Natural killer cell (primary cell): ENCODE data around the gene CLSTN2. TPM values are rescaled to one million over a fixed set of nuclear protein-coding genes. Genes with fewer than 3 reads are reported as not detected.

Experiments used
- ATAC-seq, 3 donors: fragments of 150-1000 bp in 2 of 3; fragments of 200-7000 bp in 1 of 3; cut with Tn5 transposase; 1 replicate in 1 of 3; 2 replicates in 2 of 3; pipeline ENCODE4 v1.10.0; 2021; ENCODE audit warnings: mild to moderate bottlenecking in 2 of 3, moderate library complexity in 2 of 3
- DNase-seq, 2 donors: peaks; one replicate each; pipeline versions ENCODE4 v3.0.0 to v3.0.0-alpha.2; 2013 to 2021; ENCODE audit warnings: mixed read lengths in 1 of 2
- H3K27ac ChIP-seq: one replicate; pipeline ENCODE4 v1.5.1; 2013; ENCODE audit warnings: mild to moderate bottlenecking, low read length
- H3K27me3 ChIP-seq: one replicate; pipeline ENCODE4 v1.6.1; 2013; ENCODE audit warnings: low read length; ENCODE audit not compliant: control insufficient read depth, insufficient read depth
- H3K36me3 ChIP-seq: one replicate; pipeline ENCODE4 v1.6.1; 2013; ENCODE audit warnings: low read length; ENCODE audit not compliant: control insufficient read depth, insufficient read depth
- H3K4me1 ChIP-seq: one replicate; pipeline ENCODE4 v1.6.1; 2013; ENCODE audit warnings: low read length; ENCODE audit not compliant: control insufficient read depth, insufficient read depth
- H3K4me3 ChIP-seq: one replicate; pipeline ENCODE4 v1.5.1; 2013; ENCODE audit warnings: low read length
- H3K9me3 ChIP-seq: one replicate; pipeline ENCODE4 v1.6.1; 2013; ENCODE audit warnings: low read length; ENCODE audit not compliant: control insufficient read depth, insufficient read depth
- H3K27ac Mint-ChIP-seq, 2 donors: one replicate each; pipeline ENCODE4 v1.8.0; 2022; ENCODE audit warnings: mild to moderate bottlenecking in 2 of 2, mixed read lengths in 2 of 2, moderate library complexity in 1 of 2
- H3K27me3 Mint-ChIP-seq, 2 donors: one replicate each; pipeline ENCODE4 v1.8.0; 2022; ENCODE audit warnings: low read depth in 2 of 2, mixed read lengths in 2 of 2
- H3K36me3 Mint-ChIP-seq: one replicate; pipeline ENCODE4 v1.8.0; 2022; ENCODE audit warnings: mixed read lengths
- H3K4me1 Mint-ChIP-seq, 2 donors: one replicate each; pipeline ENCODE4 v1.8.0; 2022; ENCODE audit warnings: mixed read lengths in 2 of 2
- H3K4me3 Mint-ChIP-seq: one replicate; pipeline ENCODE4 v1.8.0; 2022; ENCODE audit warnings: mild to moderate bottlenecking, moderate library complexity, mixed read lengths
- H3K9me3 Mint-ChIP-seq, 2 donors: one replicate each; pipeline ENCODE4 v1.8.0; 2022; ENCODE audit warnings: mixed read lengths in 2 of 2
- WGBS: methylation state at CpG from one replicate; pipeline ENCODE4 v1.1.7; 2013; ENCODE audit warnings: missing lambda C conversion rate; ENCODE audit not compliant: insufficient coverage; 5-methylcytosine and 5-hydroxymethylcytosine counted together
- intact Hi-C: fragments of 100-400 bp; cut with micrococcal nuclease; formaldehyde crosslinking; loops from one replicate; pipeline ENCODE4 v1.14.2; 2022
- total RNA-seq, 4 donors: library from RNA; stranded (reverse); fragments of 120-200 nt in 1 of 4; gene quantifications; one replicate each; pipeline versions ENCODE4 v1.2.3 to v1.2.4, GENCODE V29; 2013 to 2022
- TF ChIP-seq, protein P1 (sequence below): fragments of 200-600 bp; IDR thresholded peaks from one replicate; pipeline ENCODE4 v1.8.0; 2022; ENCODE audit warnings: antibody characterized with exemption

CLSTN2 gene
- total RNA-seq, 3 donors from 2014 or later (not counting 1 experiment from before 2014, with no cell fraction given) = 0.05 TPM; not detected in 2

- no peaks in the 10 kb centered on the region for H3K36me3 Mint-ChIP-seq
- peaks cover 0 to 12% of the 10 kb centered on the region in 2 donors for H3K27me3 Mint-ChIP-seq
- intact Hi-C loops = no loop called here
- no peak for DNase-seq
- ATAC-seq = no peak
- WGBS = 86% methylated on average over 3 of the region's 3 CpGs
- no peaks in the 10 kb centered on the region for H3K4me1 Mint-ChIP-seq
- Histone ChIP-seq H3K27ac (no peak overlapping the region), H3K36me3 (no peaks in the 10 kb centered on the region), H3K4me1 (no peaks in the 10 kb centered on the region), H3K9me3 (no peaks in the 10 kb centered on the region), H3K4me3 (no peak overlapping the region), H3K27me3 (no peaks in the 10 kb centered on the region)
- TF ChIP-seq, protein P1, sequence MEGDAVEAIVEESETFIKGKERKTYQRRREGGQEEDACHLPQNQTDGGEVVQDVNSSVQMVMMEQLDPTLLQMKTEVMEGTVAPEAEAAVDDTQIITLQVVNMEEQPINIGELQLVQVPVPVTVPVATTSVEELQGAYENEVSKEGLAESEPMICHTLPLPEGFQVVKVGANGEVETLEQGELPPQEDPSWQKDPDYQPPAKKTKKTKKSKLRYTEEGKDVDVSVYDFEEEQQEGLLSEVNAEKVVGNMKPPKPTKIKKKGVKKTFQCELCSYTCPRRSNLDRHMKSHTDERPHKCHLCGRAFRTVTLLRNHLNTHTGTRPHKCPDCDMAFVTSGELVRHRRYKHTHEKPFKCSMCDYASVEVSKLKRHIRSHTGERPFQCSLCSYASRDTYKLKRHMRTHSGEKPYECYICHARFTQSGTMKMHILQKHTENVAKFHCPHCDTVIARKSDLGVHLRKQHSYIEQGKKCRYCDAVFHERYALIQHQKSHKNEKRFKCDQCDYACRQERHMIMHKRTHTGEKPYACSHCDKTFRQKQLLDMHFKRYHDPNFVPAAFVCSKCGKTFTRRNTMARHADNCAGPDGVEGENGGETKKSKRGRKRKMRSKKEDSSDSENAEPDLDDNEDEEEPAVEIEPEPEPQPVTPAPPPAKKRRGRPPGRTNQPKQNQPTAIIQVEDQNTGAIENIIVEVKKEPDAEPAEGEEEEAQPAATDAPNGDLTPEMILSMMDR = no peak
- no peak overlapping the region for H3K4me3 Mint-ChIP-seq
- peaks cover 0 to 3% of the 10 kb centered on the region in 2 donors for H3K9me3 Mint-ChIP-seq
- H3K27ac Mint-ChIP-seq = no peak overlapping the region
These were observed 80.8 kb downstream of the CLSTN2 start for GRCh38 chr3:140015741-140016140.

DNA sequence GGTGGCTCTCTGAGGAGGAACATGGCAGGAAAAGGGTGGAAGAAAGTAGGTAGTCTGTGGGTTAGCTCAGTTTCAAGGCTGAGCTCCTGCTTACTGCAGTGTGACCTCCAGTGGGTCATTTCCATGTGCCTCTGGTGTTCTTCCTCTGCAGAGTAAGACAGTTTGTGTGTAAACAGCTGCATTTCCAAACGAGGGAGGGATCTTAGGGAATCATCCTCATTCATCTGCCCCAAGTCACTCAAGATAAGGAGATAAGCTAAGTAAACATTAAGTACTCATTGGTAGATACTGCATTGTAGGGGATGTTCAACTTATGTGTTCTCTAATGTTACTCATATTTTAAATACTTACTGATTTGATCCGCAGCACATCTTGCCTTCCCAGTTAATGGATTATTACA is 83.6 kb downstream of the CLSTN2 start:
- Histone ChIP-seq H3K27ac (no peak overlapping the region), H3K27me3 (no peaks in the 10 kb centered on the region), H3K4me3 (no peak overlapping the region), H3K36me3 (no peaks in the 10 kb centered on the region), H3K4me1 (no peaks in the 10 kb centered on the region), H3K9me3 (no peaks in the 10 kb centered on the region)
- H3K27me3 Mint-ChIP-seq = peaks cover 0 to 12% of the 10 kb centered on the region in 2 donors
- H3K4me3 Mint-ChIP-seq = no peak overlapping the region
- ATAC-seq (no peak), DNase-seq (no peak)
- peaks cover 0 to 3% of the 10 kb centered on the region in 2 donors for H3K9me3 Mint-ChIP-seq
- 80% methylated on average over 1 of the region's 2 CpGs for WGBS
- TF ChIP-seq, protein P1 = no peak
- H3K36me3 Mint-ChIP-seq = no peaks in the 10 kb centered on the region
- intact Hi-C loops = no loop called here
- no peaks in the 10 kb centered on the region for H3K4me1 Mint-ChIP-seq
- no peak overlapping the region for H3K27ac Mint-ChIP-seq

DNA sequence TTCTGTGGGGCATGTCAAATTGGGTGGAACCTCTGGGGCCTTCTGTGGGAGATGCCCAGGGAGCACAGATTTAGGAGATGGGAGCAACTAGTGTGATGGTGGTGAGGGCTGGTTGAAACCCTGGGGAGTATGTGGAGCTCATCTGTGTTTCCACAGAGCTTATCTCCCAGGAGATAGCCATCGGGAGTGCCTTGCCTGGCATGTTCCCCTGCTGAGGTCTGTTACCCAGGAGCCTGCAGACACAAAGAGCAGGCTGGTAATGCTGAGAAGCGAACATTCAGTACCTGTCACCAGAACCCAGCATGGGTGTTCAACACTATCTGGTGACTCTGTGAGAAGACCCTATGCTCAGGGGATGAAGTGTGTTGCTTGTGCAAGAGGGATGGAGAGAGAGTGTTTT is 85.0 kb downstream of the CLSTN2 start:
- no peak overlapping the region for H3K27ac Mint-ChIP-seq
- TF ChIP-seq, protein P1 = no peak
- no peaks in the 10 kb centered on the region for H3K9me3 Mint-ChIP-seq
- H3K4me1 ChIP-seq = no peaks in the 10 kb centered on the region
- no peak overlapping the region for H3K4me3 Mint-ChIP-seq
- no peaks in the 10 kb centered on the region for H3K27me3 ChIP-seq
- H3K9me3 ChIP-seq = no peaks in the 10 kb centered on the region
- DNase-seq (no peak), ATAC-seq (no peak)
- intact Hi-C loops = no loop called here
- H3K4me1 Mint-ChIP-seq = no peaks in the 10 kb centered on the region
- no peaks in the 10 kb centered on the region for H3K36me3 ChIP-seq
- no peak overlapping the region for H3K4me3 ChIP-seq
- 74% methylated on average over 2 of the region's 2 CpGs for WGBS
- H3K27me3 Mint-ChIP-seq = peaks cover 0 to 8% of the 10 kb centered on the region in 2 donors
- no peaks in the 10 kb centered on the region for H3K36me3 Mint-ChIP-seq
- no peak overlapping the region for H3K27ac ChIP-seq

DNA sequence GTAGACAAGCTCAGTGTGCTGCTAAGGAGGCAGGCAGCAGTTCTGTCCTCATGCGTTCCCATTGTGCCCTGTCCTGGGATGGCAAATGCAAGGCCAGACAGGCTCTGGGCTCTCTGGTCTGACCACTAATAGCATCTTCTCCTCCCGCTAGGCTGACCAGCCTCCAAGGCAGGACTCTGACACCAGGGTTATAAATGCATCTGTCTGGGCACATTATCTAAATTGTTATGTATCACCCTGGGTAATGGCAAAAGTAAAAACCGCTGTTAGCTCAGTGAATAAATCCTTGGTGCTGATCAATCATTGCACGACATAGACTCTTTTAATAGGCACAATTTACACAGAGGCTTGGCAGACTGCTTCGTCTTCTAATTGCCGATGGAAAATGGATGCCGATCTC is 85.6 kb downstream of the CLSTN2 start:
- Histone ChIP-seq H3K36me3 (no peaks in the 10 kb centered on the region), H3K4me1 (no peaks in the 10 kb centered on the region), H3K9me3 (no peaks in the 10 kb centered on the region), H3K27ac (no peak overlapping the region), H3K4me3 (no peak overlapping the region), H3K27me3 (no peaks in the 10 kb centered on the region)
- Mint-ChIP-seq H3K4me3 (no peak overlapping the region), H3K36me3 (no peaks in the 10 kb centered on the region), H3K9me3 (no peaks in the 10 kb centered on the region), H3K27me3 (peaks cover 0 to 5% of the 10 kb centered on the region in 2 donors), H3K27ac (no peak overlapping the region), H3K4me1 (no peaks in the 10 kb centered on the region)
- intact Hi-C loops = no loop called here
- ATAC-seq = no peak
- no peak for DNase-seq
- TF ChIP-seq, protein P1 = no peak
- WGBS = 86% methylated on average over 7 of the region's 7 CpGs
